Natural killer cell treated with Interleukin-12 subunit alpha and Interleukin-12 subunit beta and Interleukin-15 and Interleukin-18, amount 100 ng/mL, for 72 hours (primary cell): ENCODE data around the gene PCDH18. TPM values are rescaled to one million over a fixed set of nuclear protein-coding genes. Genes with fewer than 3 reads are reported as not detected.
"Not testable (repeated sequence)": the region's sequence is repeated elsewhere in the genome, so short reads cannot be mapped to it uniquely, and the experiment has no call there.

Experiments
- ATAC-seq, 2 donors: fragments of 150-1000 bp; cut with Tn5 transposase in 1 of 2; sonication (Bioruptor Pico), chemical (Tn5 transposase) in 1 of 2; 2 replicates each; pipeline ENCODE4 v1.10.0; 2021
- DNase-seq: peaks from one replicate; pipeline ENCODE4 v3.0.0; 2022; ENCODE audit warnings: low spot score
- H3K27ac Mint-ChIP-seq, 2 donors: 1 replicate in 1 of 2; 2 replicates in 1 of 2; pipeline ENCODE4 v1.8.0; 2022; ENCODE audit warnings: mixed read lengths in 2 of 2, mild to moderate bottlenecking in 1 of 2, moderate library complexity in 1 of 2
- H3K27me3 Mint-ChIP-seq, 2 donors: 1 replicate in 1 of 2; 2 replicates in 1 of 2; pipeline ENCODE4 v1.8.0; 2022; ENCODE audit warnings: mixed read lengths in 2 of 2
- H3K36me3 Mint-ChIP-seq: one replicate; pipeline ENCODE4 v1.8.0; 2022; ENCODE audit warnings: mixed read lengths
- H3K4me1 Mint-ChIP-seq, 2 donors: 1 replicate in 1 of 2; 2 replicates in 1 of 2; pipeline ENCODE4 v1.8.0; 2022; ENCODE audit warnings: low read depth in 2 of 2, mixed read lengths in 2 of 2, mild to moderate bottlenecking in 1 of 2
- H3K4me3 Mint-ChIP-seq: one replicate; pipeline ENCODE4 v1.8.0; 2022; ENCODE audit warnings: mixed read lengths
- H3K9me3 Mint-ChIP-seq: 2 replicates; pipeline ENCODE4 v1.8.0; 2022; ENCODE audit warnings: mixed read lengths
- total RNA-seq, 2 donors: library from RNA; stranded (reverse); gene quantifications; one replicate each; pipeline ENCODE4 v1.2.3, GENCODE V29; 2022

PCDH18 gene
- total RNA-seq, 2 donors from 2014 or later, result not detected

DNA sequence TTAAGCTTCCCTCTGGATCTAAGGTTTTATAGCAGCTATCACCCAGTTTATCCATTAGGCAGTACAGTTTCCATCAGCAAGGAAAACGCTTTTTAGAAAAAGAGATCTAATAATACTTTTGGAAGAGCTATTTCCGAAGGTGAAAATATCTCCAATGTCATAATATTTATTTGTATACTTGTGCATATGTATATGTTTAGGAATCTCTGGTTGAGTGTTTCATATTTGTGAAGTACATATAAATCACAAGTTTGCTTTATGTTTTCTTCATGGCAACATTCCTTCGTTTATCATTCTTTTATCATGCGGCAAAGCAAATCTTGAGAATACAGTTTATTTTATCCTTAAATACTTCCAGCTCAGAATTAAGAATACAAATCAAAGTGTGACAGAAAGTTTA is 6.2 kb upstream of the PCDH18 start:
- H3K9me3 Mint-ChIP-seq, result peaks cover 5% of the 10 kb centered on the region
- no peaks in the 10 kb centered on the region for H3K4me1 Mint-ChIP-seq
- no peaks in the 10 kb centered on the region for H3K27me3 Mint-ChIP-seq
- no peak for DNase-seq
- no peak overlapping the region for H3K27ac Mint-ChIP-seq
- no peak for ATAC-seq
- H3K36me3 Mint-ChIP-seq, result no peaks in the 10 kb centered on the region
- no peak overlapping the region for H3K4me3 Mint-ChIP-seq

- not testable (repeated sequence) for DNase-seq, ATAC-seq, H3K27ac Mint-ChIP-seq, H3K9me3 Mint-ChIP-seq, H3K27me3 Mint-ChIP-seq, H3K4me3 Mint-ChIP-seq, H3K36me3 Mint-ChIP-seq, H3K4me1 Mint-ChIP-seq
These were observed 5.5 kb upstream of the PCDH18 start for GRCh38 chr4:137537807-137538206.

GRCh38 chr4:137536789-137537561 is 4.7 kb upstream of the PCDH18 start:
- ATAC-seq (no peak), DNase-seq (no peak)
- Mint-ChIP-seq H3K4me3 (no peak overlapping the region), H3K9me3 (peaks cover 2% of the 10 kb centered on the region), H3K4me1 (no peaks in the 10 kb centered on the region), H3K36me3 (no peaks in the 10 kb centered on the region), H3K27me3 (no peaks in the 10 kb centered on the region), H3K27ac (no peak overlapping the region)

DNA sequence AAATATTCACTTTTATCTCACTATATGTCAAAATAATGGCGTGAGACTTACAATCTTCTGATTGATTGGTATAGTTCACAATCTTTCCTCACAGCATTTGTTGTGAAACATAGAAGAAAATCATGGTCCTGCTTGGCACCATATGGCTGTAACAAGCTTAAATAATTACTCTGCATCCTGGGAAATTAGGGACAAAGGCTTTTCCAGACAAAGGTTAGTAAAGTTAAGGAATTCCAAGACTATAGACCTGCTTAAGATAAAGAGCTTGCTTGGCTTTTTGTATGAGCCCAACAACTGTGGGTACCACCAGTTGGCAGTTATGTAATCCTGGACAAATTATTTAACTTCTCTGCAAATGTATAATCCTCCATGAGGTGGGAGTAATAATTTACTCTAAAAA is 3.4 kb upstream of the PCDH18 start:
- H3K27ac Mint-ChIP-seq, result no peak overlapping the region
- no peak for DNase-seq
- no peak overlapping the region for H3K4me3 Mint-ChIP-seq
- no peaks in the 10 kb centered on the region for H3K4me1 Mint-ChIP-seq
- H3K27me3 Mint-ChIP-seq, result no peaks in the 10 kb centered on the region
- H3K9me3 Mint-ChIP-seq, result no peaks in the 10 kb centered on the region
- H3K36me3 Mint-ChIP-seq, result no peaks in the 10 kb centered on the region
- ATAC-seq, result no peak

GRCh38 chr4:137534516-137534915 is 2.2 kb upstream of the PCDH18 start:
- no peak overlapping the region for H3K27ac Mint-ChIP-seq
- H3K4me3 Mint-ChIP-seq, result no peak overlapping the region
- no peaks in the 10 kb centered on the region for H3K36me3 Mint-ChIP-seq
- no peaks in the 10 kb centered on the region for H3K9me3 Mint-ChIP-seq
- H3K4me1 Mint-ChIP-seq, result no peaks in the 10 kb centered on the region
- ATAC-seq, result no peak
- no peak for DNase-seq
- no peaks in the 10 kb centered on the region for H3K27me3 Mint-ChIP-seq

DNA sequence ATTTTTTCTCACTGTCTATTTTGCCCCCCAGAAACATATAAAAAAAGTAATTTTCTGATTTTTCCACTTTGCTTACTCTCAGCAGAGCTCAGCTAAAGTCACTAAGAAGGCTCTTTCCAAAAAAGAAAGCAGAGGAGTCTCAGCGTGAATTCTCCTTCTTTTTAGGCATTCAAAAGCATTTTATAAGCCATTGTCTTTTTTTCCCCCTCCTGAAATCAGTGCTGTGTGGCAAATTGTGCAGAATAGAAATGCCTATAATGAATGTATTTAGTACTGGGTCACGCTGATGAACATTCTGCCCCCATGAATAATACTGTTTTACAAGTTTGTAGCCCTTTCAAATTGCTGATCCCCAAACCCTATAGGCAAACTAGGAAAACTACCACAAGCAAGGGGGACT is 1.6 kb upstream of the PCDH18 start:
- DNase-seq, result no peak
- Mint-ChIP-seq H3K9me3 (no peaks in the 10 kb centered on the region), H3K4me1 (no peaks in the 10 kb centered on the region), H3K4me3 (no peak overlapping the region), H3K27me3 (no peaks in the 10 kb centered on the region), H3K27ac (no peak overlapping the region), H3K36me3 (no peaks in the 10 kb centered on the region)
- no peak for ATAC-seq

DNA sequence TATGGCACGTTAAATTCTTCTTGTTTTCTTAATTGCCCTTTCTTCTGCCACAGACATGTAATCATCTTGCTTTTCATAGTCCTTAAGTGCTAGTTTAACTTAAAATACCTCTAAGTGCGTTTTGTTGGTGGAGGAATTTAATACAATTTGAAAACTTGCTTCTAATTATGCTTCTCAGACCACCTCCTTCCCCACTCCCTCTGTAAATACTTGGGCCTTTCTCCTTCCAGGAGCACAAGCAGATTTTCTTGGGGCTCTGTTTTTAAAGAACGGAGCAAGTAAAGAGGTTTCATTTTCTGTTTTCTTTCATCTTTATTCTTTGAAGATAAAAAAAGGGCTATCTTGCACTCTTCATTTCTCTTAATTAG is 559 bp upstream of the PCDH18 start:
- Mint-ChIP-seq H3K27ac (no peak overlapping the region), H3K4me3 (no peak overlapping the region), H3K27me3 (no peaks in the 10 kb centered on the region), H3K9me3 (no peaks in the 10 kb centered on the region), H3K36me3 (no peaks in the 10 kb centered on the region), H3K4me1 (no peaks in the 10 kb centered on the region)
- DNase-seq (no peak), ATAC-seq (no peak)

DNA sequence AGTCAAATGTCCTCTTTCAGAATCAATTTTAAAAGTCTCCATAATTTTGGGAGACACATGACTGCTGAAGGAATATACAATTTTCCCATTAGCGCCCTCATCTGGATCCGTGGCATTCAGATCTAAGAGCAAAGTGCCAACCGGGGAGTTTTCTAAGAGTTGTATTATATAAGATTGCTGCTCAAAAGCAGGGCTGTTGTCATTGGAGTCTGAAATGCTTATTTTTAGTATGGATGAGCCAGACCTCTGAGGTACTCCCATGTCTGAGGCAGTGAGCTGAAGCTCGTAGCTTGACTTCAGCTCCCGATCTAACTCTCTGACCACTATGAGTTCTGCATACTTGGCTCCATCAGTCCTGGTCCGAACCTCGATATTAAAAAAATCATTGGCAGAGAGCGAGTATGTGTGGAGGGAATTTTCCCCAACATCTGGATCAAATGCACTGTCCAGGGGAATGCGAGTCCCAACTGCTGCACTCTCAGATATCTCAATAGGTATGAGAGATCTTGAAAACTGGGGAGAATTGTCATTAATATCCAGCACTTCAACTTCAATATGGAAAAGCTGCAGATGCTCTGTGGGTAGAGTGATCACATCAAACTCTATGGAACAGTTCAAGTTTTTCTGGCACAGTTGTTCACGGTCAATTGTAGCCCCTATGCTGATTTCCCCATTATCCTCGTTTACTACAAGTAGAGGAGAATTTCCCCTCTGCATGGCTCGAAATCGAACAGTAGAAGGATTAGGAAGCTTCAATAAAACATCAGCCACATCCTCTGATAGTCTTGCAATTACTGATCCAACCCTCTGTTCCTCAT is 917 bp downstream of the PCDH18 start:
- H3K36me3 Mint-ChIP-seq, result no peaks in the 10 kb centered on the region
- H3K27ac Mint-ChIP-seq, result no peak overlapping the region
- no peaks in the 10 kb centered on the region for H3K27me3 Mint-ChIP-seq
- DNase-seq, result no peak
- H3K9me3 Mint-ChIP-seq, result no peaks in the 10 kb centered on the region
- no peak for ATAC-seq
- no peaks in the 10 kb centered on the region for H3K4me1 Mint-ChIP-seq
- no peak overlapping the region for H3K4me3 Mint-ChIP-seq

DNA sequence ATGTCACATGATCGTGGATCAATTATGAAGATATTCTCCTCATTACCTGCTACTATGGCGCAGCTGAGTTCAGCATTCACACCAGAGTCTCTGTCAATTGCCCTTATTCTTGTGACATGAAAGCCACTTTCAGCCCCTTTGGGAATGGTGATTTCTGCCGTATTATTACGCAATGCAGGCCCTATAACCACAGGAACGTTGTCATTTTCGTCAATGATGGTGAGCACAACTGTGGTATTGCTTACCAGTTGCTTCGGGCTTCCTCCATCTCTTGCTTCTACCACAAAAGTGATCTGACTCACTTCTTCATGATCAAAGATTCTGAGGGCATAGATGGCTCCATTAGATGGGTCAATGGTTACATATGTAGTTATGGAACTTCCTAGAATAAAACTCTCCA is 2.1 kb downstream of the PCDH18 start:
- Mint-ChIP-seq H3K4me1 (no peaks in the 10 kb centered on the region), H3K9me3 (no peaks in the 10 kb centered on the region), H3K27me3 (no peaks in the 10 kb centered on the region), H3K36me3 (no peaks in the 10 kb centered on the region), H3K4me3 (no peak overlapping the region), H3K27ac (no peak overlapping the region)
- ATAC-seq, result no peak
- no peak for DNase-seq

DNA sequence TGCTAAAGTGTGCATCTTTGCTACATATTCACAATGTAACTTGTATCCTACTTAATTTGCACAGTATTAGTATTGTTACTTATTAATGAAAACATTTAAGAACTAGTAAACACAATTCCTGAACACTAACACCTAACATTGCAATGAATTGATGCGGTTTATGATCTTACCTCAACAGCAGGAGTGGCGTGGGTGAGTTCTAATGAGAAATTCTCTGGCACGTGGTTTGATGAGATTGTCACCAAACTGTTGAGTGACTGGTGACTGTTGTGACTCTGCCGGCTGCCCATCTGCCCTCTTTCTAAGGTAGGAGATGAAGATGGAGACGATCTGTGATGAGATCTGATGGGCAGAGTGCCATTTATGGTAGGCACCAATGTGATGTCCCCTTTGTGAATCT is 2.9 kb downstream of the PCDH18 start:
- Mint-ChIP-seq H3K36me3 (no peaks in the 10 kb centered on the region), H3K27me3 (no peaks in the 10 kb centered on the region), H3K4me1 (no peaks in the 10 kb centered on the region), H3K27ac (no peak overlapping the region), H3K4me3 (no peak overlapping the region), H3K9me3 (peaks cover 1% of the 10 kb centered on the region)
- no peak for DNase-seq
- ATAC-seq, result no peak

- H3K27ac Mint-ChIP-seq, result no peak overlapping the region
- DNase-seq (no peak), ATAC-seq (no peak)
- no peaks in the 10 kb centered on the region for H3K36me3 Mint-ChIP-seq
- H3K9me3 Mint-ChIP-seq, result peaks cover 5% of the 10 kb centered on the region
- no peaks in the 10 kb centered on the region for H3K27me3 Mint-ChIP-seq
- H3K4me1 Mint-ChIP-seq, result no peaks in the 10 kb centered on the region
- no peak overlapping the region for H3K4me3 Mint-ChIP-seq
These were observed 3.6 kb downstream of the PCDH18 start for GRCh38 chr4:137528673-137529072.

DNA sequence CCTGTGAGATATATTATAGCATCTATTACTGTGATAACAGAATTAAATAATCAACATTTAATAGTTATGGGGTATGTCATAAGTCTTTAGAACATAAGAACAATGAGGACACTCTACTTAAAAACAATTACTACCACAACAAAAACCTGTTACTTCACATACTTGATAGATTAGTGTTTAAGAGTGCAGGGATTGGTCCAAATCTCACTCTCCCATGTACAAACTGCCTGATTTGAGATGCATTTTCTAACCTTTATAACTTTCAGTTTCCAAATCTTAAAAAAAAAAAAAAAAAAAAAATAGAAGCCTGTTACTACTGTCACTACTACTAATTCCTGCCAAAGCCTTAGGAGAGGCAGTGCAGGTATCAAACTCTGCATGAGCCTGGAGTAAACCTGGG is 5.6 kb downstream of the PCDH18 start:
- H3K27ac Mint-ChIP-seq, result no peak overlapping the region
- H3K36me3 Mint-ChIP-seq, result no peaks in the 10 kb centered on the region
- no peaks in the 10 kb centered on the region for H3K27me3 Mint-ChIP-seq
- H3K4me1 Mint-ChIP-seq, result no peaks in the 10 kb centered on the region
- ATAC-seq (no peak), DNase-seq (no peak)
- peaks cover 5% of the 10 kb centered on the region for H3K9me3 Mint-ChIP-seq
- H3K4me3 Mint-ChIP-seq, result no peak overlapping the region

- ATAC-seq (no peak), DNase-seq (no peak)
- peaks cover 5% of the 10 kb centered on the region for H3K9me3 Mint-ChIP-seq
- no peaks in the 10 kb centered on the region for H3K27me3 Mint-ChIP-seq
- no peaks in the 10 kb centered on the region for H3K36me3 Mint-ChIP-seq
- no peak overlapping the region for H3K4me3 Mint-ChIP-seq
- no peaks in the 10 kb centered on the region for H3K4me1 Mint-ChIP-seq
- no peak overlapping the region for H3K27ac Mint-ChIP-seq
These were observed 7.4 kb downstream of the PCDH18 start for GRCh38 chr4:137524725-137525369.

DNA sequence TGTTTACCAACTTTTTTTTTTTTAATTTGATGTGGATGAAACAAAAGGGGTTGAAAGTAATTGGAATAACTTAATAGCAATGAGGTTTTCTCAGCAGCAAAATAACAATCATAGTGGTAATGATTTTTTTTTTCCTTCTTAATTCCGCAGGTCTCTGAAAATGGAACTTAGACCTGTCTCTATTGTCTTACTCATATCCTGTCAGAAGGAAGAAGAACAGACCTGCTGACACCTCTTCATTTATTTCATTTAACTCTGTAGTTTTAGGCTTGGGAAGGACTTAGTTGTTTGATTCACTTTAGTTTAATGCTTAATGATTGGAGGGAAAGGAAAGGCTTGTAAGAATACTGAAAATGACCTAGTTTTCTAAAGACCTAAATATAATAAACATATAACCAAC is 9.0 kb downstream of the PCDH18 start:
- Mint-ChIP-seq H3K4me3 (no peak overlapping the region), H3K27me3 (no peaks in the 10 kb centered on the region), H3K4me1 (no peaks in the 10 kb centered on the region), H3K9me3 (peaks cover 5% of the 10 kb centered on the region), H3K27ac (no peak overlapping the region), H3K36me3 (no peaks in the 10 kb centered on the region)
- DNase-seq (no peak), ATAC-seq (no peak)
